IPS DF 6.9 (cell line): ENCODE measurements around the gene DNAJC28.
"Not testable (repeated sequence)": the region's sequence is repeated elsewhere in the genome, so short reads cannot be mapped to it uniquely, and the experiment has no call there.

Experiments used
- DNase-seq: peaks from one replicate; pipeline ENCODE4 v3.0.0-alpha.2; 2013; ENCODE audit warnings: low read depth, low spot score
- H3K27ac ChIP-seq: one replicate; pipeline ENCODE4 v1.5.1; 2013; ENCODE audit warnings: low read length, control low read depth
- H3K27me3 ChIP-seq: 2 replicates; pipeline ENCODE4 v1.6.1; 2013; ENCODE audit warnings: mild to moderate bottlenecking, low read length; ENCODE audit not compliant: control insufficient read depth, insufficient read depth
- H3K36me3 ChIP-seq: 2 replicates; pipeline ENCODE4 v1.6.1; 2013; ENCODE audit warnings: low read length; ENCODE audit not compliant: control insufficient read depth, insufficient read depth
- H3K4me1 ChIP-seq: 2 replicates; pipeline ENCODE4 v1.6.1; 2013; ENCODE audit warnings: low read length; ENCODE audit not compliant: control insufficient read depth, insufficient read depth
- H3K4me3 ChIP-seq: 2 replicates; pipeline ENCODE4 v1.5.1; 2013; ENCODE audit warnings: mild to moderate bottlenecking, low read length
- H3K9me3 ChIP-seq: 2 replicates; pipeline ENCODE4 v1.6.1; 2013; ENCODE audit warnings: low read length, inconsistent platforms; ENCODE audit not compliant: control insufficient read depth, insufficient read depth
- WGBS: extraction: QIAGEN DNeasy Blood & Tissue Kit; methylation state at CpG from one replicate; pipeline ENCODE4 v1.1.7; 2013; ENCODE audit warnings: mixed read lengths, missing lambda C conversion rate; ENCODE audit not compliant: insufficient read length, insufficient coverage; 5-methylcytosine and 5-hydroxymethylcytosine counted together

The DNAJC28 gene

DNA sequence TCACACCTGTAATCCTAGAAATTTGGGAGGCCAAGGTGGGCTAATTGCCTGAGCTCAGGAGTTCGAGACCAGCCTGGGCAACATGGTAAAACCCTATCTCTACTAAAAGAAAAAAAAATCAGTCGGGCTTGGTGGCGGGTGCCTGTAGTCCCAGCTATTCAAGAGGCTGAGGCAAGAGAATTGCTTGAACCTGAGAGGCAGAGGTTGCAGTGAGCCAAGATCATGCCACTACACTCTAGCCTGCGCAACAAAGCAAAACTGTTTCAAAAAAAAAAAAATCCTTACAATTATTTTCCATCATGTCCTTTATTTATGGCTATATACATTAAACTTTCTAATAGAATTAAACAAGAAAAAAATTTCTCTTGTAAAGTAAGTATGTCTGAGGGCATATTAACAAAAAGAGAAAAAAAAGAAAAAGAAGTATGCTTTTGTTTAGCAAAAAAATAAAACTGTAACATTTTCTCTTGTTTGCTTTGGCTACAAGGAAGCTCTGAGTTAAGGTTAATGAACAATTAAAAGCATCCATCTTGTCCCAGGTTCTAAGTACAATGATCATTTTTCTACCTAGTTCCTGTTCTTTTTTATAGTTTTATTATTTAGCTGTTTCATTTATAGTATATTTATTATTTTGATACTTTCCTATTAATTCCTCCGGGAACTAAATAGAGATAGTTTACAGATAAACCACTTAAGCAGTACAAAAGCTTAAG is 29.8 kb downstream of the DNAJC28 start:
- Histone ChIP-seq H3K4me1 (no peaks in the 10 kb centered on the region; the same call in 1 of the 2 replicates), H3K27me3 (no peaks in the 10 kb centered on the region), H3K27ac (no peak overlapping the region), H3K36me3 (no peaks in the 10 kb centered on the region), H3K9me3 (no peaks in the 10 kb centered on the region), H3K4me3 (no peak overlapping the region)
- no peak for DNase-seq
- no CpG with 5 or more reads among the region's 5 CpGs for WGBS

DNA sequence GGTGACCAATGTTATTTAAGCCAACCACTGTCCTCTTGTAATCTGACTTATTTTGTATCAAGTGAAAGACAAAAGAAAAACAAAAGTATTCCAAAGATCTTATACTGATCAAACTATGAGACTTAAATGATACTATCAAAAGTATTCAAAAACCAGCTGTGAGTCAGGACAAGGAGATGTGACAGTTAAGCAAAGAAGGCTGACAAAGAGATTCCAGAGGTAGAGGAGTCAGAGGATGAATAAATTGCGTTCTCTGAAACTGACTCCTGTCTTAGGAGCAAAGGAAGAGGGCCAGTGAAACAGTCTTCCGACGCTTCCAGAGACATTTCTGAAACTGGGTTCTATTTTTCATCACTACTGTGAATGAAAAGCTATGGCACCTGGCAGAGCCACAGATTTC is 32.7 kb downstream of the DNAJC28 start:
- no peak overlapping the region for H3K4me3 ChIP-seq
- H3K36me3 ChIP-seq, result no peaks in the 10 kb centered on the region
- no peaks in the 10 kb centered on the region for H3K27me3 ChIP-seq
- H3K9me3 ChIP-seq, result no peaks in the 10 kb centered on the region
- no peaks in the 10 kb centered on the region; the same call in 1 of the 2 replicates for H3K4me1 ChIP-seq
- no CpG with 5 or more reads among the region's 3 CpGs for WGBS
- no peak overlapping the region for H3K27ac ChIP-seq
- no peak for DNase-seq

GRCh38 chr21:33455686-33456446 is 35.6 kb downstream of the DNAJC28 start:
- DNase-seq, result no peak
- no peaks in the 10 kb centered on the region for H3K36me3 ChIP-seq
- WGBS, result no CpG with 5 or more reads among the region's 6 CpGs

DNA sequence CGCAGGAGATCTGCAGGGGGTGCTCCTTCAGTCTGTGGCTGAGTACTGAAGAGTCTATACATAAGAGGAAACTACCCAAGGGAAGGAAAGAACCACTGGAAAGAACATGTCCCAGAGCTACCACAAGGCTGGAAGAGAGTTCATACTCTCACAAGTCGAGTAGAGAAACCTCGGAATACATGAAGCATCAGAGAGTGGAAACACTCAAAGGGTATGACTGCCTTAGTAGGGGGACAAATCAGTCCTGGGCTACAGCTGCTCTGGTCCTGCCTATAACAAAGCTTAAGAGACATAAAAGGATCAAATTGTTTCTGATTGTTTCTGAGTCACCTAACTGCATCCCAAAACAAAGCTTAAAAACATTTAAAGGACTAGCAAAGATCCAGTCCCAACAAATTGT is 39.2 kb downstream of the DNAJC28 start:
- no CpG with 5 or more reads among the region's 3 CpGs for WGBS
- DNase-seq, result no peak
- Histone ChIP-seq H3K36me3 (no peaks in the 10 kb centered on the region), H3K4me1 (no peaks in the 10 kb centered on the region), H3K4me3 (no peak overlapping the region), H3K27me3 (no peaks in the 10 kb centered on the region), H3K27ac (no peak overlapping the region), H3K9me3 (no peaks in the 10 kb centered on the region)

More at GRCh38 chr21:33455686-33456446, 35.6 kb downstream of the DNAJC28 start:
- Histone ChIP-seq H3K4me3 (no peak overlapping the region), H3K27ac (no peak overlapping the region), H3K27me3 (no peaks in the 10 kb centered on the region), H3K4me1 (no peaks in the 10 kb centered on the region; the same call in 1 of the 2 replicates), H3K9me3 (no peaks in the 10 kb centered on the region)

DNA sequence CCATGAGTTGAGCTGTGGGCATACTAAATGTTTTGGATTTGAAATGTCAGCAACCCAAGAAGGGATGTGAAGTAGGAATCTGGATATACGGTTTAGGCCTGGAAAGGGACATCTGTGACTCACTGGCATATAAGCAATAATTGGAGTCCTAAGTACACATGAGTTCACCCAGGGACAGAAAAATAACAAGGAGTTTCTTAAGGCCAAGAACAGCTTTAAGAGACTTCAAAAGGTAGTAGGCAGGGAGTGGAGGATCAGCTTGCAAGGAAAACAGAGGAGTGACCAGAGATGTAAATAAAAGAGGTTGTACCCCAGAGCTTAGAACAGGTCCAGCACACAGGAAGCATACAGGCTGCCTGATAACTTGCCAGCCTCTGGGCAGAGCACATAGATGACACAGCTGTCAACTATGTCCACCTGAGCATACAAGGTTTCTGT is 39.9 kb downstream of the DNAJC28 start:
- H3K4me1 ChIP-seq, result no peaks in the 10 kb centered on the region
- no peak overlapping the region for H3K4me3 ChIP-seq
- no peaks in the 10 kb centered on the region for H3K9me3 ChIP-seq
- no peak for DNase-seq
- H3K27ac ChIP-seq, result no peak overlapping the region
- WGBS, result no CpG with 5 or more reads among the region's 1 CpG
- H3K27me3 ChIP-seq, result no peaks in the 10 kb centered on the region
- H3K36me3 ChIP-seq, result no peaks in the 10 kb centered on the region

DNA sequence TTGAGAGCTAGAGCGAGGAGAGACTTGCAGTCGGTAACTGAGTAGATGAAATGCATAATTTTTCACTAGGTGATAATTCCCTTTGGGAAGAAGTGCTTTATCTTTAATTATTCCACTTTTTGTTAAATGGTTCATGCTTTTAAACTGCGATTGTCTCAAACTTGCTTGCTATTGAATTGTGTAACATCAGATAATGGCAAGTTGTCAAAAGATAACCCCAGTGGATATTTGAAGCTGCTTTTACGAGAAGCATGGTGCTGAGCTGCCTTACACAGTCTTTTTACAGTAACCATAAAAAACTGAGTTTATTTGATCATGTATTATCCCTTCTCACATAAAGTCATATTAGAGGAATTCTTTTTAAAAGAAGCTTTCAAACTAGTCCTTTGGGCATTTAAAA is 41.9 kb downstream of the DNAJC28 start:
- no peak overlapping the region for H3K4me3 ChIP-seq
- H3K9me3 ChIP-seq, result no peaks in the 10 kb centered on the region
- no peaks in the 10 kb centered on the region for H3K4me1 ChIP-seq
- no peak for DNase-seq
- no CpG with 5 or more reads among the region's 4 CpGs for WGBS
- no peak overlapping the region for H3K27ac ChIP-seq
- no peaks in the 10 kb centered on the region for H3K27me3 ChIP-seq
- no peaks in the 10 kb centered on the region for H3K36me3 ChIP-seq

DNA sequence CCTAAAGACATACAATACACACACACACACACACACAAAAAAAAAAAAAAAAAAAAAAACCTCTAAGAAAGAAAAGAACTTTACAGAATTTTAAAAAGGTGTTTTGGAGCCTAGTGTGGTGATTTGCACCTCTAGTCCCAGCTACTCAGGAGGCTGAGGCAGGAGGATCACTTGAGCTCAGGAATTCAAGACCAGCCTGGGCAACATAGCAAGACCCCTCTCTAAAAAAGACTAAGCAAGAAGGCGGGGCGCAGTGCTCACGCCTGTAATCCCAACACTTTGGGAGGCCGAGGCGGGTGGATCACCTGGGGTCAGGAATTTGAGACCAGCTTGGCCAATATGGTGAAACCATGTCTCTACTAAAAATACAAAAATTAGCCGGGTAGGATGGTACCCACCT is 44.9 kb downstream of the DNAJC28 start:
- DNase-seq, H3K9me3 ChIP-seq, H3K27me3 ChIP-seq, H3K36me3 ChIP-seq, H3K4me3 ChIP-seq, H3K27ac ChIP-seq, H3K4me1 ChIP-seq: not testable (repeated sequence)
- no CpG with 5 or more reads among the region's 6 CpGs for WGBS

DNA sequence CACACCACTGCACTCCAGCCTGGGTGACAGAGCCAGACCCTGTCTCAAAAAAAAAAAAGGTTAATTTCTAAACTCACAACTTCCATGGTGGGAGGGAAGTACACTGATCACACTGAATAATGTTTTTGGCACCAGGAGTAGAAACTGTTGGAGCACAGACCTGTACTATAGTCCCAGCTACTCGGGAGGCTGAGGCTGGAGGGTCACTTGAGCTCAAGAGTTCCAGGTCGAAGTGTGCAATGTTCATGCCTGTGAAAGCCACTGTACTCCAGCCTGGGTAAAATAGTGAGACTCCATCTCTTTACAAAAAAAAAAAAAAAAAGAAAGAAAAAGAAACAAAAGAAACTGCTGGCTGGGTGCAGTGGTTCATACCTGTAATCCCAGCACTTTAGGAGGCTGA is 47.0 kb downstream of the DNAJC28 start:
- Histone ChIP-seq H3K27me3 (no peaks in the 10 kb centered on the region), H3K9me3 (no peaks in the 10 kb centered on the region), H3K27ac (no peak overlapping the region), H3K36me3 (no peaks in the 10 kb centered on the region), H3K4me3 (no peak overlapping the region), H3K4me1 (no peaks in the 10 kb centered on the region)
- whole genome bisulfite sequencing, result no CpG with 5 or more reads among the region's 2 CpGs
- DNase-seq, result no peak

- WGBS, result no CpG with 5 or more reads among the region's 5 CpGs
- H3K27me3 ChIP-seq, result no peaks in the 10 kb centered on the region
- H3K27ac ChIP-seq, result no peak overlapping the region
- no peak for DNase-seq
- H3K9me3 ChIP-seq, result no peaks in the 10 kb centered on the region
- H3K4me1 ChIP-seq, result no peaks in the 10 kb centered on the region
- no peak overlapping the region for H3K4me3 ChIP-seq
- H3K36me3 ChIP-seq, result no peaks in the 10 kb centered on the region
These were observed 48.3 kb downstream of the DNAJC28 start for GRCh38 chr21:33443194-33443593.

- H3K27me3 ChIP-seq, result no peaks in the 10 kb centered on the region
- no peak for DNase-seq
- no peak overlapping the region for H3K4me3 ChIP-seq
- no CpG with 5 or more reads among the region's 11 CpGs for WGBS
- no peaks in the 10 kb centered on the region for H3K36me3 ChIP-seq
- no peaks in the 10 kb centered on the region for H3K9me3 ChIP-seq
- no peaks in the 10 kb centered on the region for H3K4me1 ChIP-seq
- no peak overlapping the region for H3K27ac ChIP-seq
These were observed 49.7 kb downstream of the DNAJC28 start for GRCh38 chr21:33441489-33442477.
